ENCODE results near the gene ABRACL. TPM values are rescaled to one million over a fixed set of nuclear protein-coding genes. Genes with fewer than 3 reads are reported as not detected.
A peak's percentile ranks its signal among the peaks of the same experiment; 100 is the strongest.

The ABRACL gene
- total RNA-seq, 2 experiments from 2014 or later: 69.7 to 73.5 TPM

GRCh38 chr6:139017227-139017626, 11.3 kb upstream of the ABRACL start:
- TF ChIP-seq EZH2phosphoT487 (IDR thresholded peaks at IDR 0.05; ENCODE audit: borderline replicate concordance, low read depth, low read length) (no peak), CTCF (conservative IDR thresholded peaks at IDR 0.05; ENCODE audit: low read length) (no peak)
- Histone ChIP-seq H3K9me3 (ENCODE audit: low read length) (no peaks in the 10 kb centered on the region), H4K20me1 (ENCODE audit: insufficient read depth, low read length) (no peaks in the 10 kb centered on the region), H3K9me2 (ENCODE audit: insufficient read depth, low read length) (no peaks in the 10 kb centered on the region), H2AFZ (ENCODE audit: low read length) (peak overlapping the region; percentile 96), H3K36me3 (ENCODE audit: insufficient read depth, low read length) (no peaks in the 10 kb centered on the region), H3K79me2 (ENCODE audit: insufficient read depth, low read depth, low read length) (no peaks in the 10 kb centered on the region), H3K27ac (ENCODE audit: low read depth, low read length, poor library complexity, severe bottlenecking) (peak overlapping the region; percentile 46), H3K4me2 (ENCODE audit: low read length) (peak overlapping the region; percentile 79), H3K4me1 (ENCODE audit: insufficient read depth, low read length, poor library complexity, severe bottlenecking) (peaks cover 29% of the 10 kb centered on the region), H3K4me3 (ENCODE audit: low read depth, low read length, poor library complexity, severe bottlenecking) (peak overlapping the region; percentile 55)
- POLR2A ChIA-PET: interaction anchor here (0.5 to 2.9 kb wide), 10 partner anchors 9 to 700 kb away, joined by 3 to 17 read pairs (median 4); partner anchors contain the start of gene ABRACL
- BruUV-seq (replicated peaks): no TSS peak
- intact Hi-C loops (cut with micrococcal nuclease; ENCODE audit: unreplicated experiment): loop anchor here (5.0 kb wide), 1 partner anchor 255 kb away; no protein-coding TSS in a partner anchor
- CTCF ChIA-PET (ENCODE audit: unreplicated experiment): interaction anchor here (1.2 kb wide), 1 partner anchor 12 kb away, joined by 3 read pairs; no protein-coding TSS in a partner anchor
- no peak for DNase-seq (ENCODE audit: low spot score)

GRCh38 chr6:139019722-139020121, 8.8 kb upstream of the ABRACL start:
- intact Hi-C loops (cut with micrococcal nuclease; ENCODE audit: unreplicated experiment): loop anchor here (5.0 kb wide), 1 partner anchor 253 kb away; no protein-coding TSS in a partner anchor
- POLR2A ChIA-PET: interaction anchor here (0.6 to 1.6 kb wide), 4 partner anchors 11 to 1292 kb away, joined by 3 to 10 read pairs (median 4); no protein-coding TSS in a partner anchor

More at GRCh38 chr6:139019722-139020121, 8.8 kb upstream of the ABRACL start:
- DNase-seq (ENCODE audit: low spot score): no peak
- no TSS peak for BruUV-seq (replicated peaks)
- Histone ChIP-seq H3K4me3 (ENCODE audit: low read depth, low read length, poor library complexity, severe bottlenecking) (no peak overlapping the region), H3K79me2 (ENCODE audit: insufficient read depth, low read depth, low read length) (no peaks in the 10 kb centered on the region), H4K20me1 (ENCODE audit: insufficient read depth, low read length) (no peaks in the 10 kb centered on the region), H3K4me1 (ENCODE audit: insufficient read depth, low read length, poor library complexity, severe bottlenecking) (peaks cover 29% of the 10 kb centered on the region), H3K4me2 (ENCODE audit: low read length) (no peak overlapping the region), H3K9me2 (ENCODE audit: insufficient read depth, low read length) (no peaks in the 10 kb centered on the region), H3K27ac (ENCODE audit: low read depth, low read length, poor library complexity, severe bottlenecking) (no peak overlapping the region), H3K36me3 (ENCODE audit: insufficient read depth, low read length) (no peaks in the 10 kb centered on the region), H2AFZ (ENCODE audit: low read length) (no peak overlapping the region), H3K9me3 (ENCODE audit: low read length) (no peaks in the 10 kb centered on the region)
- no peak for TF ChIP-seq EZH2phosphoT487 (IDR thresholded peaks at IDR 0.05; ENCODE audit: borderline replicate concordance, low read depth, low read length)
- no peak for TF ChIP-seq CTCF (conservative IDR thresholded peaks at IDR 0.05; ENCODE audit: low read length)
- CTCF ChIA-PET (ENCODE audit: unreplicated experiment): no interaction called here

Measured in OCI-LY7 (cell line).